Myocyte (in vitro differentiated cells): ENCODE measurements around the gene CHRM2. TPM values are rescaled to one million over a fixed set of nuclear protein-coding genes. Genes with fewer than 3 reads are reported as not detected.

Experiments
- DNase-seq: peaks from one replicate; pipeline ENCODE4 v3.0.0-alpha.2; 2012; ENCODE audit warnings: low read depth
- total RNA-seq: library from RNA; depleted of rRNA; stranded (reverse); fragments of >200 nt; gene quantifications from 2 replicates; pipeline ENCODE4 v1.2.3, GENCODE V29; 2014

Gene CHRM2
- total RNA-seq, 1 donor from 2014 or later = 0.32 TPM

- peak; percentile 15 for DNase-seq
Observed at GRCh38 chr7:136956232-136956631, 87.8 kb downstream of the CHRM2 start.

GRCh38 chr7:136956671-136957070 is 88.2 kb downstream of the CHRM2 start:
- DNase-seq = peak; percentile 14

- DNase-seq = peak; percentile 48
Observed at GRCh38 chr7:136957391-136957790, 88.9 kb downstream of the CHRM2 start.

- DNase-seq = peak; percentile 52
Observed at GRCh38 chr7:136958016-136958415, 89.6 kb downstream of the CHRM2 start.

- DNase-seq = no peak
Observed at GRCh38 chr7:136964347-136964746, 95.9 kb downstream of the CHRM2 start.

- no peak for DNase-seq
Observed at GRCh38 chr7:136966825-136967224, 98.4 kb downstream of the CHRM2 start.

- no peak for DNase-seq
Observed at GRCh38 chr7:136969761-136970160, 101.3 kb downstream of the CHRM2 start.

GRCh38 chr7:136971776-136972175 is 103.3 kb downstream of the CHRM2 start:
- no peak for DNase-seq

- DNase-seq = peak; percentile 23
Observed at GRCh38 chr7:136976504-136977251, 108.2 kb downstream of the CHRM2 start.

- DNase-seq = no peak
Observed at GRCh38 chr7:136993377-136993776, 124.9 kb downstream of the CHRM2 start.

GRCh38 chr7:136997735-136998134 is 129.3 kb downstream of the CHRM2 start:
- DNase-seq = peak; percentile 95

- peak; percentile 77 for DNase-seq
Observed at GRCh38 chr7:136998495-136998894, 130.0 kb downstream of the CHRM2 start.

- peak; percentile 21 for DNase-seq
Observed at GRCh38 chr7:137000621-137001020, 132.2 kb downstream of the CHRM2 start.

- peak; percentile 33 for DNase-seq
Observed at GRCh38 chr7:137001041-137001440, 132.6 kb downstream of the CHRM2 start.

GRCh38 chr7:137001478-137001877 is 133.0 kb downstream of the CHRM2 start:
- DNase-seq = no peak

- no peak for DNase-seq
Observed at GRCh38 chr7:137003086-137003485, 134.6 kb downstream of the CHRM2 start.

- no peak for DNase-seq
Observed at GRCh38 chr7:137003566-137003965, 135.1 kb downstream of the CHRM2 start.

GRCh38 chr7:137005873-137006272 is 137.4 kb downstream of the CHRM2 start:
- no peak for DNase-seq

- peak; percentile 43 for DNase-seq
Observed at GRCh38 chr7:137006293-137006692, 137.8 kb downstream of the CHRM2 start.

- peak; percentile 62 for DNase-seq
Observed at GRCh38 chr7:137007001-137007694, 138.7 kb downstream of the CHRM2 start.

- no peak for DNase-seq
Observed at GRCh38 chr7:137009404-137009803, 141.0 kb downstream of the CHRM2 start.

GRCh38 chr7:137015015-137015414 is 146.6 kb downstream of the CHRM2 start:
- no peak for DNase-seq

- DNase-seq = no peak
Observed at GRCh38 chr7:137017221-137017620, 148.8 kb downstream of the CHRM2 start.
